NCI-H2196 treated with DMSO at 0.1 percent for 48 hours (cell line): Measurements from ENCODE around the gene CHD3.
A peak's percentile ranks its signal among the peaks of the same experiment; 100 is the strongest.

ENCODE experiments used
- DNase-seq: peaks from one replicate; lab custom pipeline; 2025; ENCODE audit not compliant: unreplicated experiment; lab: John Stamatoyannopoulos, UW

Gene CHD3

GRCh38 chr17:7864995-7865650, 23.5 kb upstream of the CHD3 start:
- no peak for DNase-seq

- no peak for DNase-seq
Observed at GRCh38 chr17:7867881-7868329, 20.7 kb upstream of the CHD3 start.

GRCh38 chr17:7873051-7873450, 15.5 kb upstream of the CHD3 start:
- DNase-seq = no peak

- no peak for DNase-seq
Observed at GRCh38 chr17:7875804-7876370, 12.7 kb upstream of the CHD3 start.

- no peak for DNase-seq
Observed at GRCh38 chr17:7878234-7878633, 10.4 kb upstream of the CHD3 start.

- DNase-seq = no peak
Observed at GRCh38 chr17:7880076-7880868, 8.3 kb upstream of the CHD3 start.

- DNase-seq = no peak
Observed at GRCh38 chr17:7881276-7882054, 7.1 kb upstream of the CHD3 start.

GRCh38 chr17:7882068-7882467, 6.5 kb upstream of the CHD3 start:
- DNase-seq = peak; percentile 20

GRCh38 chr17:7882629-7883028, 6.0 kb upstream of the CHD3 start:
- DNase-seq = no peak

- no peak for DNase-seq
Observed at GRCh38 chr17:7883781-7884386, 4.7 kb upstream of the CHD3 start.

GRCh38 chr17:7884581-7885366, 3.8 kb upstream of the CHD3 start:
- DNase-seq = no peak

GRCh38 chr17:7885367-7886226, 3.0 kb upstream of the CHD3 start:
- no peak for DNase-seq

GRCh38 chr17:7886227-7887037, 2.2 kb upstream of the CHD3 start:
- no peak for DNase-seq

GRCh38 chr17:7887038-7887481, 1.5 kb upstream of the CHD3 start:
- DNase-seq = peak; percentile 68

- peak; percentile 73 for DNase-seq
Observed at GRCh38 chr17:7887482-7888183, 956 bp upstream of the CHD3 start.

- peak; percentile 79 for DNase-seq
Observed at GRCh38 chr17:7889166-7889955, 772 bp downstream of the CHD3 start.
